ENCODE data around the gene PIP5K1B. TPM values are rescaled to one million over a fixed set of nuclear protein-coding genes. Genes with fewer than 3 reads are reported as not detected.
A peak's percentile ranks its signal among the peaks of the same experiment; 100 is the strongest.

The PIP5K1B gene
- total and polyA plus RNA-seq, 7 donors: 10.3 to 72.6 (median 23.5) TPM

GRCh38 chr9:69023650-69024049 lies 318.6 kb downstream of the PIP5K1B start:
- intact Hi-C loops (cut with DNase I): no loop called here
- H3K9me3 ChIP-seq: no peaks in the 10 kb centered on the region
- 77% methylated on average over 7 of the region's 7 CpGs for WGBS, 2 donors
- DNase-seq: no peak
- H3K27me3 ChIP-seq: no peaks in the 10 kb centered on the region
- no peak for TF ChIP-seq EP300 (IDR thresholded peaks at IDR 0.05)
- TF ChIP-seq POLR2AphosphoS5 (IDR thresholded peaks at IDR 0.05): no peak
- TF ChIP-seq POLR2A (IDR thresholded peaks at IDR 0.05): no peak
- no peak for TF ChIP-seq CTCF (IDR thresholded peaks at IDR 0.05)
- no peaks in the 10 kb centered on the region for H3K4me1 ChIP-seq
- H3K36me3 ChIP-seq: no peaks in the 10 kb centered on the region
- no peak overlapping the region for H3K27ac ChIP-seq
- H3K4me3 ChIP-seq: no peak overlapping the region

- H3K27me3 ChIP-seq: no peaks in the 10 kb centered on the region
- intact Hi-C loops (cut with DNase I): loop anchor here (2.0 kb wide), 1 partner anchor 443 kb away; no protein-coding TSS in a partner anchor
- no peak overlapping the region for H3K27ac ChIP-seq
- DNase-seq: no peak
- 40 to 60% methylated on average over 5 of the region's 5 CpGs for WGBS, 2 donors
- no peaks in the 10 kb centered on the region for H3K9me3 ChIP-seq
- H3K4me3 ChIP-seq: no peak overlapping the region
- H3K36me3 ChIP-seq: no peaks in the 10 kb centered on the region
- TF ChIP-seq CTCF (IDR thresholded peaks at IDR 0.05): peak in 3 of 4 experiments; percentile 53 to 74 (median 59)
- no peak for TF ChIP-seq EP300 (IDR thresholded peaks at IDR 0.05)
- H3K4me1 ChIP-seq: no peaks in the 10 kb centered on the region
These were observed 322.5 kb downstream of the PIP5K1B start for GRCh38 chr9:69027355-69028097.

- no peak for DNase-seq
These were observed 323.7 kb downstream of the PIP5K1B start for GRCh38 chr9:69028754-69029153.

GRCh38 chr9:69029535-69029934 lies 324.5 kb downstream of the PIP5K1B start:
- no peak for DNase-seq
- no peak overlapping the region for H3K27ac ChIP-seq
- no peaks in the 10 kb centered on the region for H3K27me3 ChIP-seq
- no peaks in the 10 kb centered on the region for H3K36me3 ChIP-seq
- H3K9me3 ChIP-seq: no peaks in the 10 kb centered on the region
- TF ChIP-seq EP300 (IDR thresholded peaks at IDR 0.05) (no peak), POLR2A (IDR thresholded peaks at IDR 0.05) (no peak), POLR2AphosphoS5 (IDR thresholded peaks at IDR 0.05) (no peak), CTCF (IDR thresholded peaks at IDR 0.05) (no peak)
- H3K4me1 ChIP-seq: no peaks in the 10 kb centered on the region
- intact Hi-C loops (cut with DNase I): no loop called here
- no peak overlapping the region for H3K4me3 ChIP-seq

More at GRCh38 chr9:69028754-69029153, 323.7 kb downstream of the PIP5K1B start:
- no peaks in the 10 kb centered on the region for H3K27me3 ChIP-seq
- H3K27ac ChIP-seq: no peak overlapping the region
- no peaks in the 10 kb centered on the region for H3K9me3 ChIP-seq
- H3K4me1 ChIP-seq: no peaks in the 10 kb centered on the region
- no peaks in the 10 kb centered on the region for H3K36me3 ChIP-seq
- 53 to 91% methylated on average over 2 of the region's 2 CpGs for WGBS, 2 donors
- H3K4me3 ChIP-seq: no peak overlapping the region
- intact Hi-C loops (cut with DNase I): no loop called here
- no peak for TF ChIP-seq CTCF (IDR thresholded peaks at IDR 0.05)
- no peak for TF ChIP-seq EP300 (IDR thresholded peaks at IDR 0.05)
- TF ChIP-seq POLR2AphosphoS5 (IDR thresholded peaks at IDR 0.05): no peak
- no peak for TF ChIP-seq POLR2A (IDR thresholded peaks at IDR 0.05)

Measured in sigmoid colon (tissue), 7 donors.